ENCODE results near the gene INTS15.

- no peak for TF ChIP-seq POLR2AphosphoS5 (IDR thresholded peaks at IDR 0.05; ENCODE audit: low read depth, low read length)
- TF ChIP-seq, protein P1, sequence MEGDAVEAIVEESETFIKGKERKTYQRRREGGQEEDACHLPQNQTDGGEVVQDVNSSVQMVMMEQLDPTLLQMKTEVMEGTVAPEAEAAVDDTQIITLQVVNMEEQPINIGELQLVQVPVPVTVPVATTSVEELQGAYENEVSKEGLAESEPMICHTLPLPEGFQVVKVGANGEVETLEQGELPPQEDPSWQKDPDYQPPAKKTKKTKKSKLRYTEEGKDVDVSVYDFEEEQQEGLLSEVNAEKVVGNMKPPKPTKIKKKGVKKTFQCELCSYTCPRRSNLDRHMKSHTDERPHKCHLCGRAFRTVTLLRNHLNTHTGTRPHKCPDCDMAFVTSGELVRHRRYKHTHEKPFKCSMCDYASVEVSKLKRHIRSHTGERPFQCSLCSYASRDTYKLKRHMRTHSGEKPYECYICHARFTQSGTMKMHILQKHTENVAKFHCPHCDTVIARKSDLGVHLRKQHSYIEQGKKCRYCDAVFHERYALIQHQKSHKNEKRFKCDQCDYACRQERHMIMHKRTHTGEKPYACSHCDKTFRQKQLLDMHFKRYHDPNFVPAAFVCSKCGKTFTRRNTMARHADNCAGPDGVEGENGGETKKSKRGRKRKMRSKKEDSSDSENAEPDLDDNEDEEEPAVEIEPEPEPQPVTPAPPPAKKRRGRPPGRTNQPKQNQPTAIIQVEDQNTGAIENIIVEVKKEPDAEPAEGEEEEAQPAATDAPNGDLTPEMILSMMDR (IDR thresholded peaks at IDR 0.05), result no peak
Measured at GRCh38 chr7:6589151-6589828, 531 bp upstream of the INTS15 start.
